GM18517 (cell line): ENCODE results near the gene PRR33.
"Not testable (repeated sequence)": the region's sequence is repeated elsewhere in the genome, so short reads cannot be mapped to it uniquely, and the experiment has no call there.

Experiments
- ATAC-seq: cut with Tn5 transposase; IDR thresholded peaks from one replicate; pipeline ENCODE4 v1.9.1; 2021; ENCODE audit warnings: mild to moderate bottlenecking, moderate library complexity; ENCODE audit not compliant: unreplicated experiment

PRR33 gene

DNA sequence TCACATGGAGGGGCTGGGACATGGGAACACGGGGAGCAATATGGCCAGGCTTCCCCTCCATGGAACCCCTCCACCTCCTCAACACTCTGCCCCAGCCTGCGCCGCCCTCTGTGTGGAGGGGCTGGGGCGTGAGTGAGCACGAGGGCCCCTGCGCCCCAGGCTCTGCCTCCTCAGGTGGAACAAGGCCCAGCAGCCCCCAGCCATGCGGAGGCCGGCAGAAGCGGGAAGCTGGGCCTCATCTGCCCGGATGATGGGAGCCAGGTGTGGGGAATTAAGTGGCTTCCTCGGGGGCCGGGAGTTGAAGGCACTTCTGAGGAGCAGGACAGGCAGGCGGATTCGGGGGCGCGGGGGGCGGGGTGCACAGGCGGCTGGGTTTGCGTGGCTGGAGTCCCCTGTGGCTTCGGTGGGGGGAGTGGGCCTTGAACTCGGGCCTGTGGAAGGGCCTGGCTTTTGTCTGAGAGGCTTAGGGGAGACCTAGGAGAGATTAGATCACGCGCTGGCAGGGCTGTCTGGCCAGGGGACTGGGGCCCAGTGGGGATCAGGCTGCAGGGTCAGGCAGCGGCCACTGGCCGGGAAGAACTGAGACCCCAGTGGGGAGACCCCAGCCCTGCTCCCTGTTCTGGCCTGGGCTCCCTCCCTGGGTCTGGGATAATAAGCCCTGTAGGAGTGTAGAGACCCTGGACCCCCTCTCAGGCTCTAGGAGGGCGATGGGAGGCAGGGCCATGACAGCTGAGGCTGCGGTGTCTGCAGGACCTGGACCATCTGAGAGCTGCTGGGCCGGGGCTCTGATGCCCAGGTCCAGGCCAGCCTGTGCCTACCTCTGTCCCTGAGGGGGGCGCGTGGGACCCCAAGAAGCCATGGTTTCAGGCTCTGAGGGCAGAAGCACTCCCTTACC is 13.3 kb downstream of the PRR33 start:
- ATAC-seq: no peak

DNA sequence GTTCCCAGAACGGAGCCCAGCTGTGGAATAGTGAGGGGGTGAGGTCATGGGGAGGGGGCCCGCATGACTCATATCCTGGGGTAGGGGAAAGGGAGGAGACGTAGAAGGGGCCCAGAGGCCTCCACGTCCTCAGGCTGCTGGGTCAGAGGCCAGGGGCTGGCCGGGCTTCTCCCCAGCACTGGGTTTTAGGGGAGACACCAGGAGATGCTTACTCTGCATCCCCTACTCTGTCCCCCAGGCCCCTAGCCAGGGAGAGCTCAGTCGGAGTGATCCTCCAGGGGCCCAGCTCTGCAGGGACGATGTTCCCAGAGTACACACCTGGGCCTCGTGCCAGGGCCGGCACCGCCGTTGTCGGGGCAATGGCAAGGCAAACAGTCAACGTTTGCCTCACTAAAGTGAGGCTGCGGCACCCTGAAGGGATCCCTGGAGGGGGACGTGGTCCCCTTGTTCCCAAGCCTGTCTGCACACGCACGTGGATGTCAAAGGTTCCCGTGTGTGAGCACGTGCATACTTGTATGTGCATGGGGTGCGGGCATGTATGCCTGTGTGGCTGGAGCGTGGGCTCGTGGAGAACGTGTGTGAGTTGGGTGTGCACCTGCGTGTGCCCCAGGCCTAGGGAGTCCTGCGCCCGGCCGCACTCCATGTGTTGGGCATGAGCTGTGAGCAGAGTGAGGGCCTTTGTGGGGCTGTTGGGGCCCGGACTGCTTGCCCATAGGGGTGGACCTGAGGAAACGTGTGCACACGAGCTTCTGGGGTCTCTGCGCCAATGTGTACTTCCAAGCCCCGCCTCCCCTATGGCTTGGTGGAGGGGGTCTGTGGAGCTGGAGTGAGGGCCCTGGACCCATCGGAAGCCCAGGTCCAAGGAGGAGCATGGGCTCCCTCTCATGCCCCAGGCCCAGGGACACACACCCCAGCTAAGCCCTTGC is 14.2 kb downstream of the PRR33 start:
- no peak for ATAC-seq

DNA sequence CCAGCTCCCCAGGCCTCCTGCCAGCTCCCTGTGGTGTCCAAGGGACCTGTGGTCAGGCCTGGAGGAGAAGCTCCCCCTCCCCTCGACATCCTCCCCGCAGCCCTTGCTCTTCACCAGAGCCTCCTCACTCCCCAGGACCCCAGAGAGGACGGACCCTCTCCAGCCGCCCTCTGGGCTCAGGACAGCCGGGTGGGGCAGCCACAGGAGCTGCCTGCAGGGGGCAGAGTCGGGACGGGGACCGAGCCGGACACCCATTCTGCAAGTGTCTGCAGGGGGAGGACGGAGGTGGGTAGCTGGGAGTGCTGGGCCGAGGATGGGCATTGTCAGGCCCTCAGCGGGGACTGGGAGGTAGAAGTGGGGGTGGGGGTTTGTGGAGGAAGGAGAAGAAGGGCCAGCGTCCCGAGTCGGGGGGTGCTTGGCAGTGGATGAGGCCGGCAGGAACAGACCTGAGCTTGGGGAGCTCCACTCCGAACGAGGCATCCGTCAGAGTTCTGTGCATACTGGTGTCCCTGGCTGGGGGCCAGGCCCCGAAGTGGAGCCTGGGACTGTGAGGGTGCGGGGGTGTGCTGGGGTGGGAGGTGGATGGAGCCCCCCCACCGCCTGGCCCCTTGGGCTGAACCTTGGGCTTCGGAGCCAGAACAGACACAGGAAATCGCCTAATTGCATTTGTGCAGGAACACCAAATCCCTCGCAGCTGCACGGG is 15.2 kb downstream of the PRR33 start:
- ATAC-seq: no peak

DNA sequence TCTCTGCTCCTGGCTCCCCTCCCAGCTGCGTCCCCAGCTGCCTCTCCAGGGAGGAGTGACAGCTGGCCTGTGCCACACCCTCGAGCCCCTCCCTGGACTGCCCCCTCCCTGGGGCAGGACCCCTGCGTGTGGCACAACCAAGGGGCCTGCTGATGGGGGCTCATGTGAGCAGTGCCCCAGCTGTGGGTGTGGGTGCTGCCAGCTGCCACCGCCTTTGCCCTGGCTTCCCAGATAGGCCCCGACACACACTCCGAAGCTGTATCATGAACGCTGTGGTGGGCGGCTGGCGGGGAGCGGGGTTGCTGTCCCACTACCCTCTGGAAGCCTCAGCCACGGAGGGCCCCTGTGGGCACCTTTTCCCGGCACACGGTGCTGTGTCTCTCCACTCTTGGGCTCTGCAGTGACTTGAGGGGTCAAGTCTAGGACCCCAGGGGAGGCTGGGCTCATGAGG is 15.8 kb downstream of the PRR33 start:
- not testable (repeated sequence) for ATAC-seq

DNA sequence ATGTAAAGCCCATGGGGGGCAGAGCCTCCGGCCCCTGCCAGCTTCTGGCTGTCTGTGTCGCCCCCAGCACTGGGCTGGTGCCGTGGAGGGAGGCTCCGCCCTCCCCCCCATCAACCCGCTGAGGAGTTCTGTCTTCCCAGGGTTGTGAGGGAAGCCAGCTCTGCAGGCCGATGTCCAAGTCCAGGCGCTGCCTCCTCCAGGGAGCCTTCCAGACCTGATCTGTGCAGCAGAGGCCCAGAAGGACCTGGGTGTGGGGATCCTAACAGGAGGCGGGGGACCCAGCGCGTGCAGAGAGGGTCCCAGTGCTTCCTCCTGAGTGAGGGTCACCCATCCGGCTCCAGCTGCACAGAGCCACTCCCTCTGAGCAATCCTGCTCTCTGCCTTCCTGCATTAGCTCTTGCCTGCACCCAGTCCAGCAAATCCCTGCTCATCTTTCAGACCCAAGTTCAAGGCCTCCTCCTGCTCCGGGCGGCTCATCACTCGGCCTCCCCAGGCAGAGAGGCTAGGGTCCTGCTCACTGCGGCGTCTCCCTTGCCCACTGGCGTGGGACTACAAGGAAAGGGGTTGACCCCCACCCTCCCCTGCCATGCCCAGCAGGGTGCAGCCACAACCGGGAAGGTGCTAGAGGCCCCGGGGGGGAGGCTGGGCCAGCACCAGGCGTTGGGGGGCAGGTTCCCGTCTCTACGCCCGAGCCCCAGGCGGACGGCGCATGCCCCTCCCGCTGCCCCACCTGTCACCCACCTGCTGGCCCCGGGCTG is 16.4 kb downstream of the PRR33 start:
- ATAC-seq: no peak

DNA sequence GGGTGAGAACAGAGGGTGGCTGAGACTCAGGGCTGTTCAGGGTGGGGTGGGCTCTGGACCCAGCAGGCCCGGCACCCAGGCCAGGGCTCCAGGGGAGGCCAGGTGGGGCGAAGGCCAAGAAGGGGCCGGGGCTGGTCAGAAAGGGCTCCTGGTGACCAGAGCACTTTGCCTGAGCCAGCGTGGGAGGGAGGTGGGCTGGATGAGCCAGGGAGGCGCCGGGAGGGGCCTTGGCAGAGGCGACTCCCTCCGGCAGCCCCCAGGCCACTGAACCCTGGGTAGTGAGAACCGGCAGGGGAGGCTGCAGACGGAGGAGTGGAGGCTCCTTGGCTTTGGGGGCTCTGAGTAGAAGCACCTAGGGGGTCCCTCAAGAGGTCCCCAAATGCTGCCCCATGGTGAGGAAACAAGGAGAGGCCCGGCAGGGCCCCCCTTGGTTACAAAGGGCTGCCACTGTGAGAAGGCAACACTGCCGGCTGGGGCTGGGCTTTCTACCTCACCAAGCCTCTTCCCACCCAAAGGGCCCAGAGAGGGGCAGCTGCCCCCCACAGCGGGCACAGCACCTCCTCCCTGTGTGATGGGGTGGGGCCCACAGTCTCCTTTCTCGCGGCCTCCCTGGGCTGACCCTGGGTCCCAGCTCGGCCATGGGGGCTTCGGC is 17.1 kb downstream of the PRR33 start:
- ATAC-seq: not testable (repeated sequence)

DNA sequence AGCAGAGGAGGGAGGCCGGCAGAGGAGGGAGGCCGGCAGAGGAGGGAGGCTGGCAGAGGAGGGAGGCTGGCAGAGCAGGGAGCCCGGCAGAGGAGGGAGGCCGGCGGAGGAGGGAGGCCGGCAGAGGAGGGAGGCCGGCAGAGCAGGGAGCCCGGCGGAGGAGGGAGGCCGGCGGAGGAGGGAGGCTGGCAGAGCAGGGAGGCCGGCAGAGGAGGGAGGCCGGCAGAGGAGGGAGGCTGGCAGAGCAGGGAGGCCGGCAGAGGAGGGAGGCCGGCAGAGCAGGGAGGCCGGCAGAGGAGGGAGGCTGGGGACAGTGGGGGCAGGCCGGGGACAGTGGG is 17.9 kb downstream of the PRR33 start:
- ATAC-seq: not testable (repeated sequence)

DNA sequence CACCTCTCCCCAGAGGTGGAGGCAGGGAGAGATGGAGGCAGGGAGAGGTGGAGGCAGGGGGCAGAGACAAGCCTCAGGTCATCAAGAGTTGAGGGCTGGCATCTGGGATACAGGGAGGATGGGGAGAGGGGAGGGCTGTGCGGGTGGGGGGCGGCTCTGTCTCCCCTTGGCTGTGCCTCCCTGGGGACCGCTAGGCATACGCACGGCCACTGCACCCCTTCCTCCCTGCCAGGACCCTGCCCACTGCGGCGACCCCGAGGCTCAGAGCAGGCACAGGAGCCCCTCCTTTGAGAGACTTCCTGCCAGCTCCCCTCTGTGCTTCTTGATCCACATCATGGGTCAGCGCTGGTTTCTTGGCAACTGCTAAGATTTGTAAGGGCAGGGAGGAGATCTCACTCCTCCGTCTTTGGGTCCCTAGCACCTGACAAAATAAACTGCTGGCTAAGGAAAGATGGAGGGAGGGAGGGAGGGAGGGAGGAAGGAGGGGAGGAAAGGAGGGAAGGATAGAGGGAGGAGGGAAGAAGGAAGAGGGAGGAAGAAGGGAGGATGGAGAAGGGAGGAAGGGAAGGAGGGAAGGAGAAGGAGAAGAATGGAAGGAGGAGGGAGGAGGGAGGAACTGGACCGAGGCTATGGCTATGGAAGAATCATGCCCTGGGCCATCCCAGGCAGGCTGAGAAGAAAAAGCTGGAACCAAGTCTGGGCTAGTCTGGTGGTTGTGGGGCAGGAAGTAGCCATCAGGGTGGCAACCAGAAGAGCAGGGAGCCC is 18.5 kb downstream of the PRR33 start:
- ATAC-seq: no peak

DNA sequence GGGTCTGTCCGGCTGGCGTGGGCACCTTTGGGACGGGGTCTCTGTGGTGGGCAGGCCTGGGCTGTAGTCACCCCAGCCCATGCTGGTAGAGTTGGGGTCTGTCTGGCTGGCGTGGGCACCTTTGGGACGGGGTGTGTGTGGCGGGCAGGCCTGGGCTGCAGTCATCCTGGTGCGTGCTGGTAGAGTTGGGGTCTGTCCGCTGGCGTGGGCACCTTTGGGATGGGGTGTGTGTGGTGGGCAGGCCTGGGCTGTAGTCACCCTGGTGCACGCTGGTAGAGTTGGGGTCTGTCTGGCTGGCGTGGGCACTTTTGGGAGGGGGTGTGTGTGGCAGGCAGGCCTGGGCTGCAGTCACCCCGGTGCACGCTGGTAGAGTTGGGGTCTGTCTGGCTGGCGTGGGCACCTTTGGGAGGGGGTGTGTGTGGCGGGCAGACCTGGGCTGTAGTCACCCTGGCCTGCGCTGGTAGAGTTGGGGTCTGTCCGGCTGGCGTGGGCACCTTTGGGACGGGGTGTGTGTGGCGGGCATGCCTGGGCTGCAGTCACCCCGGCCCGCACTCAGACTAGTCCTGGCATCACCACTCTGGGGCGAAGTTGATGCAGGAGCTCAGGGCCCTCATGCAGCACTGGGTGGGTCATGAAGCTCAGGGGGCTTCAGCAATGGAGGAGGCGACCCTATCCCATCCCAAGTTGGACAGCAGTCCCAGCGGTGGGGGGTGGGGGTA is 19.3 kb downstream of the PRR33 start:
- no peak for ATAC-seq

DNA sequence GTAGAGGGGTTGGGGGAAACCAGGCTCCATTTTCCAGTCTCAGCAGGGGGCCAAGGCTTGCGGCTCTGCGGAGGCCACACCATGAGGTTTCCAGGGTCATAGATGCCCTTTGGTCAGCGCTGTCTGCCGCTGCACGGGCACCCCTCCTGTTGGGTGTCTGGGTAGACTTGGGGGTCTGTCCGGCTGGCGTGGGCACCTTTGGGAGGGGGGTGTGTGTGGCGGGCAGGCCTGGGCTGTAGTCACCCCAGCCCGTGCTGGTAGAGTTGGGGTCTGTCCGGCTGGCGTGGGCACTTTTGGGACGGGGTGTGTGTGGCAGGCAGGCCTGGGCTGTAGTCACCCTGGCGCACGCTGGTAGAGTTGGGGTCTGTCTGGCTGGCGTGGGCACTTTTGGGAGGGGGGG is 20.2 kb downstream of the PRR33 start:
- ATAC-seq: no peak

DNA sequence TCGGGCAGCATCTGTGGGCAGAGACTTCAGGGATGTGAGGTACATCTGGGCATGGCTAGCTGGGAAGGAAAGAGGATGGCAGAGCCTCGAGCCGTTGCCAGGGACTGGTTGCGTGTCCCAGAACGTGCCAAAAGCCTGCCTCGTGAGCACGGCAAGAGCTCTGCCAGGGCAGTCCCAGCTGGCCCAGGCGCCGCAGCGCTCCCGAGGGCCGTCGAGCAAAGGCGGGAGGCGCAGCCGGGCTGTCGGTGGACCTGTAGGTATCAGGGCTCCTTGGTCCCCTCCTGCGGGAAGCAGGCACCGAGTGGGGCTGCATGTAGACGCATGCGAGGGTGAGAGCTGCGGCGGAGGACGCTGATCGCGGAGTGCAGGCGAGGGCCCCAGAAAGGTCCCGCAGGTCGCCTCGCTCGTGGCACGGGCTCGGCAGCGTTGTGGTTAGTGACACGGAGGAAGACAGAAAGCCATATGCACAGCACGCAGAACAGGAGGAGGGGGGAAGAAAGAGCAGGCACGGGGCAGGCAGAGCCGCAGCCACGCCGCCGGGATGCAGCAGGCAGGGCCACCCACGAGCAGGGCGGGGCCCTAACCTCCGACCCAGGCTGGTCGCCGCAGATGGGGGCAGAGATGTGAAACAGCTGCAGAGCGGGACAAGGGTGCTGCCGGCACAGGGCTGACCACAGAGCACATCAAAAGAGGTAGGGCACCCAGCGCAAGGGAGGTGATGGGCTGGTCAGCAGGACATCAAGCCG is 20.8 kb downstream of the PRR33 start:
- ATAC-seq: no peak

DNA sequence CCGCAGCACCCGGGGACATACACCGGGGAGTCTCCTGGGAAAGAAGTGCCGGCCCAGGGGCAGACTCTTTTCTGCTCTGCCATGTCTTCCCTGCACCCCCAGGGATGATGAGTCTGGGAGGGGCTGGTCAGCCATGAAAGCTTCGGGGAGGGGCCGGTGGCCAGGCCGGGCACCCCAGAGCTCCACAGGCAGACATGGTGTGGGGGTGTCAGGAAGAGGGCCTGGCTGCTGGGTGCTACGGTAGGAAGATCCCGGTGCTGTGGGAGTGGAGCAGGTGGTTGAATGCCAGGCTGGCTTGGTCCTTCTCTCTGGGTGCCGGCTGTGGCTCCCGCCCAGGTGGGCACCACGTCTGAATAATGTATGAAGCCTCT is 21.4 kb downstream of the PRR33 start:
- ATAC-seq: no peak

DNA sequence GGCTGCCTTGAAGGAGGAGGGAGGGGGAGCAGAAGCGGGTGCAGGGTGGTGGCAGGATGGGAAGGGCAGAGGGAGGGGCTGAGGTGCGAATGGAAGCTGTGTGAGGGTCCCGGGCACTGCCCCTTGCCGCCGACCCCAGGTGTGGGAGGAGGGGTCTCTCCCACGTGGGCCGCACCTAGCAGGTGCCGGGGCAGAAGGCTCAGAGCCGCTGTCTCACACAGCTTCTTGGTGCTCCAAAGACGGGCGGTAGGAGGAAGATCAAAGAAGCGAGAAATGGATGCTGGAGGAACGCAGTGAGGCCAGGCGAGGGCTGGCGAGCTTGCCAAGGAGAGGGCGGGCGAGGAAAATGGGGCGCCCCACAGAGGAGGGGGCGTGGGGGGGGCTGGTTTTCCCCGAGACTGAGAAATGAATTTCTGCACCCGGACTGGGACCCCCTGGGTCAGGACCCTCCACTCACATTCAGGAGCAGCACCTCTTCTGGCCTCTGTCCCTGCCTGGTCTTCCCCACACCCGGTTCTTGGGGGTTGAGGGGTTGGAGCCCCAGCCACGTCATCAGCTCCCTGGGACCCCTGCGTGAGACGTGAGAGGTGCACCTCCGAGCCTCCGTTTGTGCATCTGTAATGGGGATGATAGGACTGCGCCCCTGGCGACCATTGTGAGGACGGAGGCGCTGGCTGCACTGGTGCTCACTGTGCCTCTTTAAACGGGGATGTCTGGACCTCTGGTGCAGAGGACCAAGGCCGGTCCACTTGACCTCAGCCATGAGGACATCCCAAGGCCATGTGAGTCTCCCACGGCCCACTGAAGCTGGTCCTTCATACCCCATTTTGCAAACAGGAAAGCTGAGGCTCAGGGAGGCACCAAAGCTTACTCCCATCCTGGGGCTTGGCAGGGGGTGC is 22.0 kb downstream of the PRR33 start:
- no peak for ATAC-seq

DNA sequence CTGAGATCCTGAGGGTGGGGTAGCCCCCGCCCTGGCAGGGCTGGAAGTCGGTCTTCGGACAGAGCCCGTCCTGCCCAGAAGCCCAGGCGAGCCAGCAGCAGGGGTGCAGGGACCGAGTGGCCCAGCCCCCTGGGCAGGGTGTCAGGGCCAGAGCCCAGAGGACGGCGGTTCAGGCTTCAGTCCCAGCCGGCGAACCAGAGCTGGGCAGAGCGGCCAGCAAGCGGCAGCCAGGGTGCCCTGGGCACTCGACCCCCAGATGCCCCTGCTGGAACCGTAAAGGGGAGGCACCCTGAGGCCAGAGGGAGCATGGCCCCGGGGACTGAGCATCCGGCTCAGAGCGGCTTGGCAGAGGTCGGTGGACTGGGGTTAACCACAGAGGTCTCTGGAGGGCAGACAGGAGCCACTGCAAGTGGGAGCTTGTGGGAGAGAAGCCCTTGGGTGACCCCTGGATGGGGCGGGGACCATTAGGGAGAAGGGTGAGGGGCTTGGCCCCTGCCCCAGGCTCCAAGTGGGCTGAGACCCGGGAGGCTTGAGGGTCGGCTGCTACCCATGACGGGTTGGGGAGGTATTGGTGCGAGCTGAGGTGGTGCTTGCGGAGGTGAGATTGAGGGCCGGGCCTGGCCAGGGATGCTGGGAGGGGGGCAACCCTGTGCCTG is 22.9 kb downstream of the PRR33 start:
- no peak for ATAC-seq

DNA sequence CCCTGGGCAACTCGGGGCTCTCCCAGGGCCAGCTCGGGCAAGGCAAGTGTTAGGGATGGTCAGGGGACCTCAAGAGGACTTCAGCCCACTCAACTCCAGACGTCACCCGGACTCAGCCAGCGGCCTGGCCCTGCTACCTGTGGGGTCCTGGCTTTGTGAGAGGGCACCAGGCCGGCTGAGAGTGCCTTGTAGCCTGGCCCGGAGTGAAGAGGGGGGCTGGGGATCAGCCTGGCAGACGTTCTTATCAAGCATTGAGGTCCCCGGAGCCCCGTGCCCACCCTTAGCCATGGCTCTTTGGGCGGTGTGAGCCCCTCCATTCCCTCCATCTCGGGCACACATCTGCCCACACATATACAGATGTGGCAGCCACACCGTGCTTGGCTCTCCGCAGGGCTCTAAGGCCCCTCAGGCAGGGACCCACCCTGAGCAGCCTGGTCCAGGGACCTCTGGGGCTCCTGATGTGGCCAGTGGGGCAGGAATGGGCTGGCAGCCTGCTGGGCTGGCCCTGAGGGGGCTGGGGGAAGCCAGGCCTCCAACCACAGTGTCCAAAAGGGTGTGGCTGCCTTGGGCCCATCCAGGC is 23.5 kb downstream of the PRR33 start:
- ATAC-seq: no peak

DNA sequence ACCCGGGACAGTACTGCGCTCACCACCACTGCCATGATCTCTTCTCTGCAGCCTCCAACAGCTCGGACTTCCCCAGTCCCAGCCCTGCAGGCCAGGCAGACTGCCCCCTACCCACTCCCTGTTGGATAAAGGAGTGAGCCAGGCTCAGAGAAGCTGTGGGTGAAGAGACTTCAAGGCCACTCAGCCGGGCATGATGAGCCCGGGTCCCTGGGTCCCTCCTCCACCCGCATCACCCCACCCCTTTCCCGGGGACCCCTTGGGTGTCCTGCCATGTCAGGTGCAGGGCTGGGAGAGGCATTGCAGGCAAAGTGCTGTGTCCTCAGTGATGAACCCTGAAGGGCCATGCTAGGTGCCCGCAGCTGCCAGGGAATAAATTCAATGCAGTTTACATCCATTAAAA is 24.3 kb downstream of the PRR33 start:
- no peak for ATAC-seq
